HUES6 (cell line): ENCODE measurements around the gene GTF2F2.
"Not testable (repeated sequence)": the region's sequence is repeated elsewhere in the genome, so short reads cannot be mapped to it uniquely, and the experiment has no call there.

Experiments used
- H3K27ac ChIP-seq: 2 replicates; pipeline ENCODE4 v1.7.0; 2013; ENCODE audit warnings: low read depth, mild to moderate bottlenecking, low read length, inconsistent platforms
- H3K27me3 ChIP-seq: 2 replicates; pipeline ENCODE4 v1.6.1; 2013; ENCODE audit warnings: low read length; ENCODE audit not compliant: control insufficient read depth, insufficient read depth
- H3K36me3 ChIP-seq: 2 replicates; pipeline ENCODE4 v1.6.1; 2013; ENCODE audit warnings: low read length; ENCODE audit not compliant: control insufficient read depth, insufficient read depth
- H3K4me1 ChIP-seq: 2 replicates; pipeline ENCODE4 v1.6.1; 2013; ENCODE audit warnings: low read length; ENCODE audit not compliant: control insufficient read depth, insufficient read depth
- H3K4me3 ChIP-seq: 2 replicates; pipeline ENCODE4 v1.5.1; 2013; ENCODE audit warnings: low read depth, low read length
- H3K9ac ChIP-seq: one replicate; pipeline ENCODE4 v1.6.1; 2013; ENCODE audit warnings: mild to moderate bottlenecking, low read length
- H3K9me3 ChIP-seq: 2 replicates; pipeline ENCODE4 v1.6.1; 2013; ENCODE audit warnings: low read depth, low read length; ENCODE audit not compliant: control insufficient read depth, insufficient read depth

GTF2F2 gene

DNA sequence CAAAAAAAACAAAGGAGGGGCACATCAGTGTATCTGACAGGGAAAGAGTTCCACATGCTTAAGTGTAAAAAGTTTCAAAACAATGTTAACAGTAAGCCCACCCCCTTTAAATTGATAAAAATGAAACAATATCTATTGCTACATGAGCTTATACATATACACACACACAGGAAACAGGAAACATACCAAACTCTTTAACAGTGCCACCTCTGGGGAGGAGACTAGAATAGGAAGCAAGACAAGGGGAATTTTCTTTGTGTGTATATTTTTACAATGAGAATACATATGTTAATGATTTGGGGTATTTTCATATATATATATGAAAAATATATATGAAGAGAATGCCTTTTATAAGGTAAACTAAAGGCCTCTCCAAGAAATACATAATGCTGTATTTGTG, 175.9 kb downstream of the GTF2F2 start:
- Histone ChIP-seq H3K9me3 (no peaks in the 10 kb centered on the region), H3K4me3 (no peak overlapping the region), H3K27ac (no peak overlapping the region), H3K9ac (no peak overlapping the region), H3K4me1 (peaks cover 7% of the 10 kb centered on the region), H3K27me3 (no peaks in the 10 kb centered on the region), H3K36me3 (no peaks in the 10 kb centered on the region)

DNA sequence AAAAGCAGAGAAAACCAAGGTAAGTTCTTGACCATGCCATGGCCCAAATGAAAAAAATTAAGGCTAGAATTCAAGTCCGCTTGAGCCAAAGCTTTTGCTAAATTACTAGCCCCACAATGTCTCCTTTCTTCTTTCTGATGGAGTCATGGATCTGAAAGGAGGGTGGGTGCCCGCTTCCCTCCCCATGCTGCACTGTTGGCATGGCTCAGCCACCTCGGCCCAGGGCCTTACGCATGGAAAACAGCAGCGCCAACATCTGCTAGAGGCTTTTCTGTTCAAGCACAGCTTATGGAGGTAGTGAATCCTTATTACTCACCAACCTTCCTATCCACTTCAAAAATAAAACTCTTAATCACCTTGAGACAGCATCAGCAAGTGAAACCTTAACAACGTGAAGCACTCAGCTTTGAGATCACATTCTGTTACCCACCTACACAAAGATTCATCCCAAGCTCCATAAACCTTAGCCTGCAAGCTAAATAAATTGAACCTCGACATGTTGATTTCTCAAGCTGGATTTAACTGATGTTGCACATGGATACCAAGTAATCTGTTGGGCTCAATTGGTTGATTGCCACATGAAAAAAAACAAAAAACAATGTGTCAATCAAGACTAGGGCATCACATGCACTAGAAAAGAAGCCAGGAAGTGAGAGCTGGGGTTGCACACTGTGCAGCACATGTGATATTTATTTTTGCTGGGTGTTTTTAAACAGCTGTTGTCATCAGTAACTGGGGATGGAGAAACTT, 177.3 kb downstream of the GTF2F2 start:
- H3K27me3 ChIP-seq: no peaks in the 10 kb centered on the region
- H3K4me3 ChIP-seq: no peak overlapping the region

DNA sequence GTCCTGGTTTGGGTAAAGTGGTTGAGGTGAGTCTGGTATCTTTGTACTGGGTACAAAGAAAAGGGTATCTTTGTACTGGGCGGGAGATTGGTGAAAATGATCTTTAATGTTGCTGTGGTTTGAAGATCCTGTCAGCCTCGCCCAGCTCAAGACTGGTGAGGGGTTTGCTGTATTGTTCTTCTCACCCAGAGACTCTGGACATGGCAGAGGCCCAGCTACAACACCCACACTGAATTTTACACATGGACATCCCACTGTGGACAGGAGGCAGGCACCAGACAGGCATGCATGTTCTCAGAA, 177.8 kb downstream of the GTF2F2 start:
- Histone ChIP-seq H3K4me3 (no peak overlapping the region), H3K27ac (no peak overlapping the region), H3K9ac (no peak overlapping the region), H3K9me3 (no peaks in the 10 kb centered on the region), H3K27me3 (no peaks in the 10 kb centered on the region), H3K4me1 (peaks cover 12% of the 10 kb centered on the region), H3K36me3 (no peaks in the 10 kb centered on the region)

More for the DNA sequence above, 177.3 kb downstream of the GTF2F2 start:
- Histone ChIP-seq H3K27ac (no peak overlapping the region), H3K4me1 (peaks cover 10% of the 10 kb centered on the region), H3K9ac (no peak overlapping the region), H3K36me3 (no peaks in the 10 kb centered on the region), H3K9me3 (no peaks in the 10 kb centered on the region)

DNA sequence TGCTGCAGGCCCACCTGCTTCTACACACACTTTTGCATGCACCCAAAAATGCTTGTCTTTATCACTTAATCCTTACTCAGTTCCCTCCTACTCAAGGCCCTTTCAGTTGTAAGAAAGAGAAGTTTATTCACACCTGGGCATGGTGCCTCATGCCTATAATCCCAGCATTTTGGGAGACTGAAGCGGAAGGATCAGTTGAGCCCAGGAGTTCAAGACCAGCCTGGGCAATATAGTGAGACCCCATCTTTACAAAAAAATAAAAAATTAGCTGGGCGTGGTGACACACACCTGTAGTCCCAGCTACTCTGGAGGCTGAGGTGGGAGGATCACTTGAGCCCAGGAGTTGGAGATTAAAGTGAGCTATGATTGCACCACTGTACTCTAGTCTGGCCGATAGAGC, 178.2 kb downstream of the GTF2F2 start:
- H3K4me3 ChIP-seq, H3K27me3 ChIP-seq, H3K9me3 ChIP-seq, H3K9ac ChIP-seq, H3K36me3 ChIP-seq, H3K27ac ChIP-seq: not testable (repeated sequence)
- peaks cover 12% of the 10 kb centered on the region for H3K4me1 ChIP-seq

DNA sequence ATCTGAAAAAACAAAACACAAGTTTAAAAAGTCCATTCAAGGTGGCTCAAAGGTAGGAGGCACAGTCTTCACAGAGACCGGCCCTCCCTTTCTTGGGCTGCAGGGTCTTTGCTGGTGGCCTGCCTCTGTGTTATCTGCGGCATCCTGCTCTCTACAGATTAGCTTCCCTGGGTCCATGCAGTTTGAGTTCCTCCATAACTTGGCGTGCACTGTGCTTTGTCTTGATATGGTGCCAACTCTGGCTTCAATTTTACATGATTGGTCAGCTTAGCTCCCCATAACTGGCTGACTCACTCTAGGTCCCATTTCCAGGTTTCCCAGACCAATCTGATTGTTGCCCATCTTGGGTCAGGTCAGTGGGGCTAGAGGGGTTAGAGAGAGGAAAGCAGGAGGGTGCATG, 178.9 kb downstream of the GTF2F2 start:
- Histone ChIP-seq H3K9ac (no peak overlapping the region), H3K9me3 (no peaks in the 10 kb centered on the region), H3K36me3 (no peaks in the 10 kb centered on the region), H3K4me1 (peaks cover 12% of the 10 kb centered on the region), H3K27me3 (no peaks in the 10 kb centered on the region), H3K4me3 (no peak overlapping the region), H3K27ac (no peak overlapping the region)

DNA sequence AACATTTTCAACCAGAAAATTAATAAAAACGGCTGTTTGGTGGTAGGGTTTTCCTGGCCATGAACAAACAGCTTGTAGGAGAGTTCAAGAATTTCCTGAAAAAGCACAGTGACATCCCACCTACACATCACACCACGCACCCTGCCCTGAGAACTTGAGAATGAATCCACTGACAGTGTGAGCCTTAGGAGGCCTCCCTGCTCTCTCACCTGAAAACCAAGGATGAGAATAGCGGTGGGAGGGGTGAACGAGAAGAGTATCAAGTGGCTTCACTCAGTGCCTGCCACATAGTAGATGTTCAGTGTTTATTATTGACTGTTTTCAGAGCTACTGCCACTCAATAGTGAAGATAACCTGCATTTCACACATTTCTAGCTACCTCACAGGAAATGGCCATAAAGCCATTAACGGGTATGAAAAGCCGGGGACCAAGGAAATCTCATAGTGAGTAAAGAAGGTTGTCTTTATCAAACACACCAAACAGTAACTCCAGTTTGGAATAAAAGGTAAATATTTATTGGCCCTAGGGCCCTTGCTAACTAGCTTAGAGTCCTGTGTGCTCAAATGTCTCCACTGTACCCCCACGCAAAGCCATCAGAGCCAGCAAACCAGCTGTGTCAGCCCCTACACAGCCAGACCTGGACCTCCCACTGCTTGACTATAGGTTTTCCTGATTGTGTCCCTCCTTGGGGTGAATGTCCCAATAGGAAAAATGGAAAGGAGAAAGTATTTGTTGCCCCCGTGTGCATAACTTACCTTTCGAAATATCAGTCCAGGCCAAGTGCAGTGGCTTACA, 180.1 kb downstream of the GTF2F2 start:
- H3K4me1 ChIP-seq: peaks cover 12% of the 10 kb centered on the region
- H3K36me3 ChIP-seq: no peaks in the 10 kb centered on the region
- no peak overlapping the region for H3K27ac ChIP-seq
- no peaks in the 10 kb centered on the region for H3K27me3 ChIP-seq
- no peaks in the 10 kb centered on the region for H3K9me3 ChIP-seq
- H3K4me3 ChIP-seq: no peak overlapping the region
- no peak overlapping the region for H3K9ac ChIP-seq

DNA sequence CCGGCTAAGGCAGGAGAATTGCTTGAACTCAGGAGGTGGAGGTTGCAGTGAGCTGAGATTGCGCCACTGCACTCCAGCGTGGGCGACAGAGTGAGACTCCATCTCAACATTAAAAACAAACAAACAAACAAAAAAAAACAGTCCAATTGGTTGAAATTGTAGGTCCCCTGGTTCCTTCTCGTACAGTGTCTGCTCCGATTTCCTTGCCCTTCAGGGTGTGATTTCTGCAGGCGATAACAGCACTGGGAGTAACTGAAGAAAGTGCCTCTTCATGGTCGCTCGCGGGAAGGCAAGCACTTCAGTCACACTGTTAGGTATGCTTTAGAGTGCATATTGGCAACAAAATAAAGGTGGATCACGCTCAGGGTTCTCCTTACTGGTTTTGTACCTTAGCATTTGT, 181.0 kb downstream of the GTF2F2 start:
- H3K9me3 ChIP-seq: no peaks in the 10 kb centered on the region
- no peaks in the 10 kb centered on the region for H3K36me3 ChIP-seq
- H3K4me3 ChIP-seq: no peak overlapping the region
- H3K27ac ChIP-seq: no peak overlapping the region
- H3K9ac ChIP-seq: no peak overlapping the region
- no peaks in the 10 kb centered on the region for H3K27me3 ChIP-seq
- peaks cover 12% of the 10 kb centered on the region for H3K4me1 ChIP-seq

DNA sequence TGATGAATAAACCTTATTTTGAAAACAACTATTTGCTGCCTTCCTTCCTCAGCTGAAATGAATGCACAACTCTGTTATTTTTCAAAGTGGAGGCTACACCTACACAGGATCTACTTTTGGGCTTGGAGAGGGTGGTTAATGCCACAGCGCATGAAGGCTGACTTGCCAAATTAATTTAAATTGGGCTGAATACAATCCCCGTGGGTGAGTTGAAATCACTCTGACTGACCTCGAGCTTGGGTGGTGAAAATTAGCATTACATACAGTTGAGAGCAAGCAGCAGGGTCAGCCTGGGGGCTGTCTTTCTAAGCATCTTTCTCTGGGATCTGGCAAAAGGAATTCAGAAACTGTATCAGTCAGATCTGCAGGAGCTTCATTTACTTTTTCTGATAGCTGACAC, 182.2 kb downstream of the GTF2F2 start:
- H3K27ac ChIP-seq: no peak overlapping the region
- H3K27me3 ChIP-seq: no peaks in the 10 kb centered on the region
- H3K4me3 ChIP-seq: no peak overlapping the region
- no peaks in the 10 kb centered on the region for H3K9me3 ChIP-seq
- peaks cover 12% of the 10 kb centered on the region for H3K4me1 ChIP-seq
- H3K36me3 ChIP-seq: no peaks in the 10 kb centered on the region
- H3K9ac ChIP-seq: no peak overlapping the region

DNA sequence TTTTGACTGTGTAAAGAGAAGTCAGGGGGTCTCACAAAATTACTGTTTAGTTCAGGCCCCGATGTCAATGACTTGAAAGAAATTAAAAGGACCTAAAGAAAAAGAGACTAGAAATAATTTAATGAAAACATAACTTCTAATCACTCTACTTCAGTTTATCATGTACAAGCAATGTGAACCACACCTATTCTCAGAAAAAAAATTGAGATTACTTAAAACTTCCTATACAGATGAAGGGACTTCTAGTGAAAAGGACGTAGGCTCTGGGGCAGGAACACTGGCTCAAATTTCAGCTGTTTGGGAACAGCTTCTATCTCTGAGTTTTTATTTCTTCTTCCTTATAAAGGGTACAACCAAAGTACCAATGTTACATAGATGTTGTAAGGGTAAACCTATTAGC, 182.7 kb downstream of the GTF2F2 start:
- Histone ChIP-seq H3K27ac (no peak overlapping the region), H3K27me3 (no peaks in the 10 kb centered on the region), H3K9me3 (no peaks in the 10 kb centered on the region), H3K4me3 (no peak overlapping the region), H3K9ac (no peak overlapping the region), H3K36me3 (no peaks in the 10 kb centered on the region), H3K4me1 (peaks cover 12% of the 10 kb centered on the region)

DNA sequence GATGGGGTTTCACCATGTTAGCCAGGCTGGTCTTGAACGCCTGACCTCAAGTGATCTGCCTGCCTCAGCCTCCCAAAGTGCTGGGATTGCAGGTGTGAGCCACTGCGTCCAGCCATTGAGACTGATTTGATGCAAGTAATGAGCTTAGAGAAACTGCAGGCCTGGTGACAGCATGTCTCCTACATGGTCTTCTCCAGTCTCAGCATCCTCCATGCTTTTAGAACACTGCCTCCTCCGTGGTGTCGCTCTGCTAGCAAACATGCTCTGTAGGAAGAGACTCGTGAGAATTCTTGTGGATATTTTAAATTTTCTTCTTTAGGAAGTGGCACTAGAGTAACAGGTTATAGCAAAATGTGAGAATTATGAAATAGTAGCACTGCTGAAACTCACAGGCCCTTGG, 183.6 kb downstream of the GTF2F2 start:
- no peaks in the 10 kb centered on the region for H3K9me3 ChIP-seq
- no peak overlapping the region for H3K27ac ChIP-seq
- H3K27me3 ChIP-seq: no peaks in the 10 kb centered on the region
- no peak overlapping the region for H3K9ac ChIP-seq
- H3K36me3 ChIP-seq: no peaks in the 10 kb centered on the region
- H3K4me1 ChIP-seq: peaks cover 17% of the 10 kb centered on the region
- no peak overlapping the region for H3K4me3 ChIP-seq

DNA sequence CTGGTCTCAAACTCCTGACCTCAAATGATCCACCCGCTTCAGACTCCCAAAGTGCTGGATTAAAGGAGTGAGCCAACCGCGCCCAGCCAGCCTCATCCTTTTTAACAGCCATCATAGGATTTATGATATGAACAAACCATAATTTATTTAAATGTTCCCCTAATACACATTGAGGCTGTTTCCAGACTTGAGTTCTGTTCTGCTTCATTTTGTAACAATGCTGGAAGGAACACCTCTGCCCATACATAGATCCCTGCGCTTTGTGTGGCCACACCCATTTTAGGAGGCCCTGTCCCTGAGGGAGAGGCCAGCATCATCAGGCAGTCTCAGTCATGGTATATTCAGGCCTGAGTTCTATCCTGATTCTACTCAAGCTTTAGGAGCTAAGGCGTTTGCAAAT, 184.8 kb downstream of the GTF2F2 start:
- H3K9me3 ChIP-seq: no peaks in the 10 kb centered on the region
- no peaks in the 10 kb centered on the region for H3K36me3 ChIP-seq
- H3K27ac ChIP-seq: no peak overlapping the region
- no peak overlapping the region for H3K9ac ChIP-seq
- H3K27me3 ChIP-seq: no peaks in the 10 kb centered on the region
- no peak overlapping the region for H3K4me3 ChIP-seq
- peaks cover 22% of the 10 kb centered on the region for H3K4me1 ChIP-seq
